ENCODE data around the gene ZFP57.
"Not testable (repeated sequence)": the region's sequence is repeated elsewhere in the genome, so short reads cannot be mapped to it uniquely, and the experiment has no call there.

Gene ZFP57

DNA sequence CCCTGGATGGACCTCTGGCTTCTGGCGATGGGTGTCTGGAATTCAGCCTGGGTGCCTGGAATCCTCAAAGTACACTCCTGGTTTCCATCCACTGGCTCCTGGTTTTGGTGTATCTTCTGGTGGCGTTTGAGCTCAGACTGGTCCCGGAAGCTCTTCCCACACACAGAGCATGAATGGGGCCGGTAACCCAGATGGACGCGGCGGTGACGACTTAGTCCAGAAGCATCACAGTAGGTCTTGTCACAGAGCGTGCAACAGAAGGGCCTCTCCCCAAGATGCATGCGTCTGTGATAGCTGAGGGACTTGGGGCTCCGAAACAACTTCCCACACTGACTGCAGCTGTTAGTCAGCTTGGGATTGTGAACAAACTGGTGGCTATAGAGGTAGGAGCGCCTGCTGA is 7.8 kb downstream of the ZFP57 start:
- no peak for DNase-seq

DNA sequence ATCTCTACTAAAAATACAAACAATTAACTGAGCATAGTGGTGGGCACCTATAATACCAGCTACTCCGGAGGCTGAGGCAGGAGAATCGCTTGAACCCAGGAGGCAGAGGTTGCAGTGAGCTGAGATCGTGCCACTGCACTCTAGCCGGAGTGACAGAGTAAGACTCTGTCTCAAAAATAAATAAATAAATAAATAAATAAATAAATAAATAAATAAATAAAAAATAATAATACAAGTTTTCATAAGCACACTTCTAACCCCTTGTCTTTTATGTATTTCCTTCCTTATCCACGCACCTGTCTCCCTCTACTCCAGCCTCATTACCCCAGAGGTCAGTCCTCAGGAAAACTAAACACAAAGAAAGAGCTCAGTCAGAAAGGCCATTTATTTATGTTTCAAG is 8.8 kb downstream of the ZFP57 start:
- not testable (repeated sequence) for H3K27me3 ChIP-seq (replicated peaks; ENCODE audit: control insufficient read depth, insufficient read depth, low read length, poor library complexity, severe bottlenecking); H3K27ac ChIP-seq (ENCODE audit: insufficient read depth, low read length, poor library complexity, severe bottlenecking); H3K4me3 ChIP-seq (ENCODE audit: insufficient read depth, low read depth, low read length, poor library complexity, severe bottlenecking); H3K36me3 ChIP-seq (ENCODE audit: control insufficient read depth, insufficient read depth, low read length); H3K4me1 ChIP-seq (ENCODE audit: control insufficient read depth, insufficient read depth, low read length, poor library complexity, severe bottlenecking); DNase-seq; H3K9me3 ChIP-seq (ENCODE audit: control insufficient read depth, low read length)

More for the DNA sequence above, 7.8 kb downstream of the ZFP57 start:
- no peak overlapping the region for H3K27ac ChIP-seq (ENCODE audit: insufficient read depth, low read length, poor library complexity, severe bottlenecking)
- H3K4me1 ChIP-seq (ENCODE audit: control insufficient read depth, insufficient read depth, low read length, poor library complexity, severe bottlenecking), result no peaks in the 10 kb centered on the region
- H3K9me3 ChIP-seq (ENCODE audit: control insufficient read depth, low read length), result no peaks in the 10 kb centered on the region
- no peaks in the 10 kb centered on the region for H3K36me3 ChIP-seq (ENCODE audit: control insufficient read depth, insufficient read depth, low read length)
- H3K27me3 ChIP-seq (replicated peaks; ENCODE audit: control insufficient read depth, insufficient read depth, low read length, poor library complexity, severe bottlenecking), result no peaks in the 10 kb centered on the region
- H3K4me3 ChIP-seq (ENCODE audit: insufficient read depth, low read depth, low read length, poor library complexity, severe bottlenecking), result no peak overlapping the region

DNA sequence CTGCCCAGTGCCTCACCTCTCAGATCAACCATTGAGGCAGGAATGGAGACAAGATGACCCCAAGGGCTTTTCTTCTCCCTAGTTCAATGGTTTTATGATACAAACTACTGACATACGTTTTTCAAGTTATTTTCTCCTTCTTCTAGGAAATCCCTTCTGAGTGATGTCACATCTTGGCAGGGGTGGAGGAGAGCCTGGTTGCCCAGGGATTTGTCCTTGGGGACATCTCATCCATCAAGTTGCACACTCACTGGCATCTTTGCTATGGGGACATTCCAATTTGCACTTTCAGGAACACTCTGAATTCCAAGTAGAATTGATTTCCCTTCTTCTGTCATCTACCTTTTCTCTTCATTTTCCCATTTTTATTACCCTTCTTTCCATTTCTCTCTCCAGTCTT is 9.9 kb downstream of the ZFP57 start:
- Histone ChIP-seq H3K9me3 (ENCODE audit: control insufficient read depth, low read length) (no peaks in the 10 kb centered on the region), H3K4me1 (ENCODE audit: control insufficient read depth, insufficient read depth, low read length, poor library complexity, severe bottlenecking) (no peaks in the 10 kb centered on the region), H3K36me3 (ENCODE audit: control insufficient read depth, insufficient read depth, low read length) (no peaks in the 10 kb centered on the region), H3K27ac (ENCODE audit: insufficient read depth, low read length, poor library complexity, severe bottlenecking) (no peak overlapping the region), H3K27me3 (replicated peaks; ENCODE audit: control insufficient read depth, insufficient read depth, low read length, poor library complexity, severe bottlenecking) (no peaks in the 10 kb centered on the region), H3K4me3 (ENCODE audit: insufficient read depth, low read depth, low read length, poor library complexity, severe bottlenecking) (no peak overlapping the region)
- no peak for DNase-seq

DNA sequence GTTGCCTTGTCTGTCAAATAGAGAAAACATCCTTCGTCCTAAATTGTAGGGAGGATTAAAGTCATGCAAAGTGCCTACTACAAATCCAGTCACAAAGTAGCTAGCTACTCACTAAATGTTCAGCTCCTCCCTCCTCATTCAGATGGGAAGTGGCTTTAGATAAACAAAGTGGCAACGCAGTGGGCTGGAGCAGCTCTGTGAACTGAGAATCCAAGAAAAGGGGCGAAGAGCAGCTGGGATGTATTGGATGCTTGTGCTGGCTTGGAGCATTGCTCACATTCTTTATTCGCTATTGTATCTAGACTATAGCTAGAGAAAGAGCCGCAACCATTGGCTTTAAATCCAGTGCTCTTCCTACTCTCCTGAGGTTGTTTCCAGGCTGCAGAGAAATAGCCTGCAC is 13.8 kb downstream of the ZFP57 start:
- no peaks in the 10 kb centered on the region for H3K27me3 ChIP-seq (replicated peaks; ENCODE audit: control insufficient read depth, insufficient read depth, low read length, poor library complexity, severe bottlenecking)
- H3K4me1 ChIP-seq (ENCODE audit: control insufficient read depth, insufficient read depth, low read length, poor library complexity, severe bottlenecking), result no peaks in the 10 kb centered on the region
- H3K27ac ChIP-seq (ENCODE audit: insufficient read depth, low read length, poor library complexity, severe bottlenecking), result no peak overlapping the region
- H3K4me3 ChIP-seq (ENCODE audit: insufficient read depth, low read depth, low read length, poor library complexity, severe bottlenecking), result no peak overlapping the region
- DNase-seq, result no peak
- no peaks in the 10 kb centered on the region for H3K36me3 ChIP-seq (ENCODE audit: control insufficient read depth, insufficient read depth, low read length)
- H3K9me3 ChIP-seq (ENCODE audit: control insufficient read depth, low read length), result no peaks in the 10 kb centered on the region

DNA sequence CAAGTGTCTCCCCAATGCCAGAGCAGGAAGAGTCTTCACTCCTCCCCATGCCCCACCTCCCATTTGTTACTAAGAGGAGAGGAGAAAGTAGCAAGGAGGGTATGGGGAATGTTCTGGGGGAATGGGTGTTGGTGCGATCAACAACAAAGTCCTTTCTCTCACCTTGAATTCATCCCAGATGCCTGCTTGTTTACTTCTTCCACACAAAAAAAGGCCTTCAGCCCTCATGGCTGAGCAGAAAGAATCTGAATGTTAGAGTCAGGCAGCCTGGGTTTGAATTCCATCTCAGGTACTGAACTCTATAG is 14.2 kb downstream of the ZFP57 start:
- H3K4me1 ChIP-seq (ENCODE audit: control insufficient read depth, insufficient read depth, low read length, poor library complexity, severe bottlenecking), result no peaks in the 10 kb centered on the region
- no peaks in the 10 kb centered on the region for H3K36me3 ChIP-seq (ENCODE audit: control insufficient read depth, insufficient read depth, low read length)
- no peak overlapping the region for H3K27ac ChIP-seq (ENCODE audit: insufficient read depth, low read length, poor library complexity, severe bottlenecking)
- no peak for DNase-seq
- no peaks in the 10 kb centered on the region for H3K9me3 ChIP-seq (ENCODE audit: control insufficient read depth, low read length)
- no peaks in the 10 kb centered on the region for H3K27me3 ChIP-seq (replicated peaks; ENCODE audit: control insufficient read depth, insufficient read depth, low read length, poor library complexity, severe bottlenecking)
- no peak overlapping the region for H3K4me3 ChIP-seq (ENCODE audit: insufficient read depth, low read depth, low read length, poor library complexity, severe bottlenecking)

DNA sequence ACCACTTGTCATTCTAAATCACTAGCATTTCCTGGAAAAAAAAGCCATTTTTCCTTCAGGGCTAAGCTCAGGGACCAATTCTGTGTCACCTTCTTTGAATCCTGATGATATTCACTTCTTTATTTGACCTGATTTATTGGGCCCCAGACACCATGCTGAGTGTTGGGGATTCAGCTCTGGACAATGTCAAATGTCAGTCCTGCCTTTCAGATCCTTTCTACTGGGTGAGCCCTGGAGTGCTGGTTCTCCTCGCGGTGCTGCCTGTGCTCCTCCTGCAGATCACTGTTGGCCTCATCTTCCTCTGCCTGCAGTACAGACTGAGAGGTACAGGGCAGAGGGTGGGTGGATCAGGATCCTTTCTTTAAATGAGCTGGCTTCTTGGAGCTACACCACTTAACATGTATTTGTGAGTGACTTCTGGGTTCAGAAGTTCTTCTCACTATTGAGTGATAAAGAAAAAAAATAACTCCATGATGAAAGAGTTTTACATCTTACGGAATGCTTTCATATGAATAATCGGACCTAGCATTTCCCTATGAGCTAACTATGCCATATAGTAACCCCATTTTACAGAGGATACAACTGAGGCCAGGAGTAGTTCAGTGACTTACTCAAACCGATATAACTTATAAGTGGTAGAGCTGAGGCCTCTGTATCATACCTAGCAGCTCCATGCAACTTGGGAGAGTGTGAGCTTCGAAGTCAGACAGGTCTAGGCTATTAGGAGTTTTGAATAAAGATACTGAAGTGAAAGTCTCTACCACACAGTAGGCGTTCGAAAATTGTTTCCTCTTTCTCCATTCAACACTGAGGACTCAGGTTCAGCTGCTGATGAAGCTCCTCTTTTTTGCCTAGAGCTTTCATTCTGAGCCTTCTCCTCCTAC is 14.8 kb downstream of the ZFP57 start:
- Histone ChIP-seq H3K27me3 (replicated peaks; ENCODE audit: control insufficient read depth, insufficient read depth, low read length, poor library complexity, severe bottlenecking) (no peaks in the 10 kb centered on the region), H3K36me3 (ENCODE audit: control insufficient read depth, insufficient read depth, low read length) (no peaks in the 10 kb centered on the region), H3K9me3 (ENCODE audit: control insufficient read depth, low read length) (no peaks in the 10 kb centered on the region), H3K4me1 (ENCODE audit: control insufficient read depth, insufficient read depth, low read length, poor library complexity, severe bottlenecking) (no peaks in the 10 kb centered on the region), H3K4me3 (ENCODE audit: insufficient read depth, low read depth, low read length, poor library complexity, severe bottlenecking) (no peak overlapping the region), H3K27ac (ENCODE audit: insufficient read depth, low read length, poor library complexity, severe bottlenecking) (no peak overlapping the region)
- no peak for DNase-seq

DNA sequence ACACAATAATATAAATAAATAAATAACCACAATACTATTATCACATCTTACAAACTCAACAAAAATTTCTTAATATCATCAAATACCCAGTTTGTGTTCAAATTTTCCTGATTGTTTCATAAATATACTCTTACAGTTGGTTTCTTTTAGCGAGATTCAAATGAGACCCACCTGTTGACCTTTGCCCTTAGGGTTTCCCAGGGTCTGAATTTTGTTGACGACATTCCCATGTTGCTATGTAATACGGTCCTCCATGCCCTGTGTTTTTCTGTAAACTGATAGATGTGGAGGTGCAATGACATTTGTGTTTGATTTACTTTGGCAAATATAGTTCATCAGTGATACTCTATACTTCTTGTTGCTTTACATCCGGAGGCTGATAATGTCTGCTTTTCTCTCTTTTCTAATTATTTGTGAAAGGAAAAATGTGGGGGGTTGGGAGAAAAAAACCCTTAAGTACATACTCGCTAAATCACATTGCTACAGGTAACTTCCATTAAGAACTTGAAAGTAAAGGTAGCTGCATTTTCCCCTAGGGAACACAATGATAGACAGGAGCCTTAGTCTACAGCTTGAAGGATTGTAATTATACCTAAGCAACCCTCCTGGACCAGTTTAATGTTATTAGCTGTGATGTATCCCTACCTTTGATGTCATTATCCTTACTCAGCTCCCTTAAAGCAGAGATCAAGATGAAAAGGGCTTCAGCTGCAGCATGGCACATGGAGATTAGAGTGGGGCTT is 17.5 kb downstream of the ZFP57 start:
- Histone ChIP-seq H3K36me3 (ENCODE audit: control insufficient read depth, insufficient read depth, low read length) (no peaks in the 10 kb centered on the region), H3K27me3 (replicated peaks; ENCODE audit: control insufficient read depth, insufficient read depth, low read length, poor library complexity, severe bottlenecking) (no peaks in the 10 kb centered on the region), H3K4me3 (ENCODE audit: insufficient read depth, low read depth, low read length, poor library complexity, severe bottlenecking) (no peak overlapping the region), H3K4me1 (ENCODE audit: control insufficient read depth, insufficient read depth, low read length, poor library complexity, severe bottlenecking) (no peaks in the 10 kb centered on the region), H3K27ac (ENCODE audit: insufficient read depth, low read length, poor library complexity, severe bottlenecking) (no peak overlapping the region), H3K9me3 (ENCODE audit: control insufficient read depth, low read length) (no peaks in the 10 kb centered on the region)
- DNase-seq, result no peak

DNA sequence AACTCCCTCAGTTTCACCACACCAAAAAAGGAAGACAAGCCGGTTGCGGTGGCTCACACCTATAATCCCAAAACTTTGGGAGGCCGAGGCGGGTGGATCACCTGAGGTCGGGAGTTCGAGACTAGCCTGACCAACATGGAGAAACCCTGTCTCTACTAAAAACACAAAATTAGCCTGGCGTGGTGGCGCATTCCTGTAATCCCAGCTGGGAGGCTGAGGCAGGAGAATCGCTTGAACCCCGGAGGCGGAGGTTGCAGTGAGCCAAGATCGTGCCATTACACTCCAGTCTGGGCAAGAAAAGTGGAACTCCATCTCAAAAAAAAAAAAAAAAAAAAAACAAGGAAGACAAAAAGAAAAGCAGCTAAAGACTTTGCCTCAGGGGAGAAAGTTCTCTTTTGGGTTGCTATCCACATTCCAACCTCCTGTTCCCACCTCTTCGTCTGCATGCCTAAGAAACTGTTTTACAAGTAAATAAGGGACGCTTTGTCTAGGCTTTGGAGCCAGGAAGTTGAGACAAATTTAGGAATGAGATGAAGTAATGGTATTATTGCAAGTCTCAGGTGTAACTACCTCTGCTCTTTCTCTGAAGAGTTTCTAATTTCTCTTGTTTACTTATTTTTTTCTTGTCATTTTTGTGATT is 19.3 kb downstream of the ZFP57 start:
- not testable (repeated sequence) for H3K27me3 ChIP-seq (replicated peaks; ENCODE audit: control insufficient read depth, insufficient read depth, low read length, poor library complexity, severe bottlenecking); DNase-seq; H3K9me3 ChIP-seq (ENCODE audit: control insufficient read depth, low read length); H3K27ac ChIP-seq (ENCODE audit: insufficient read depth, low read length, poor library complexity, severe bottlenecking); H3K4me1 ChIP-seq (ENCODE audit: control insufficient read depth, insufficient read depth, low read length, poor library complexity, severe bottlenecking); H3K36me3 ChIP-seq (ENCODE audit: control insufficient read depth, insufficient read depth, low read length); H3K4me3 ChIP-seq (ENCODE audit: insufficient read depth, low read depth, low read length, poor library complexity, severe bottlenecking)

DNA sequence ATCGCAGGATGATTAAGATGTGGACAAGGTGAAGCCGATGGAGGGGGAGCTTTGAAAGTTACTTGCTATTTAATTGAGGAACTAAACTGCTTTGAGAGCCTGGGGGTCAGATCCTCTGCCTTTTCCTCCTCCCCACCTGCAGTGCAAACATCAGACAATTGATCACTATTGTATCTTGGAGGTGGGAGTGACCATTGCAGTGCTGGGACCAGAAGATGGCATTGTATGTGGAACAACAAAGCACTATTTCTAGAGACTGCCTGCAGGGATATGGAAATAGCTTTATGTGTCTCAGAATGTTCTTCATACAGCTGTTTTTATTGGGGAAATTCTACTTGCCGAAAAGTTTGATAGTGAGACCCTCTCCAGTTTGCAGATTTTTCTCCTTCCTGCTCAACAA is 19.9 kb downstream of the ZFP57 start:
- H3K4me1 ChIP-seq (ENCODE audit: control insufficient read depth, insufficient read depth, low read length, poor library complexity, severe bottlenecking), result no peaks in the 10 kb centered on the region
- no peaks in the 10 kb centered on the region for H3K27me3 ChIP-seq (replicated peaks; ENCODE audit: control insufficient read depth, insufficient read depth, low read length, poor library complexity, severe bottlenecking)
- no peak overlapping the region for H3K27ac ChIP-seq (ENCODE audit: insufficient read depth, low read length, poor library complexity, severe bottlenecking)
- DNase-seq, result no peak
- no peaks in the 10 kb centered on the region for H3K36me3 ChIP-seq (ENCODE audit: control insufficient read depth, insufficient read depth, low read length)
- no peak overlapping the region for H3K4me3 ChIP-seq (ENCODE audit: insufficient read depth, low read depth, low read length, poor library complexity, severe bottlenecking)
- no peaks in the 10 kb centered on the region for H3K9me3 ChIP-seq (ENCODE audit: control insufficient read depth, low read length)

DNA sequence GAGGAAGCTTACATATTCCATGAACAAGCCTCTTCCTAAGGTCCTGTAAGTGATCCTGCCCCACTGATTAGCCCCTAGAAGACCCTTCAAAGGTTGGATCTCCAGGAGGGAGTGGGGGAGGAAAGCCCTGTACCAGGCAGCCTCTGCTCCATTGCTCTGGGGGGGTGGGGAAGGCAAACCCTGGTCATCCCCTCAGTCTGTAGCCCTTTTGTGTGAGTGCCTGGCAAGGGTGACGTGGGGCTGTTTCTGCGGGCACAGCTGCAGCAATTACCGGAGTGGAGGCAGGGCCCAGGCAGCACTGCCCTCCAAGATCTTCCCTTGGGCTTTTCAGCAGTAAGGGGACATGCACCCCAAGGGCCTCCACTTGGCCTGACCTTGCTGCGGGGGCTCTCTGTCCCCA is 24.2 kb downstream of the ZFP57 start, which contains the start of gene MOG:
Gene MOG, plus strand, starts transcription at position 295 of the 400 bp plus-strand sequence. CDS start 118 bp downstream, outside the sequence.
- H3K27me3 ChIP-seq (replicated peaks; ENCODE audit: control insufficient read depth, insufficient read depth, low read length, poor library complexity, severe bottlenecking), result peaks cover 4% of the 10 kb centered on the region
- H3K36me3 ChIP-seq (ENCODE audit: control insufficient read depth, insufficient read depth, low read length), result no peaks in the 10 kb centered on the region

More for the DNA sequence above, 24.2 kb downstream of the ZFP57 start, which contains the start of gene MOG:
- no peak within 1 kb of the TSS for H3K4me3 ChIP-seq (ENCODE audit: insufficient read depth, low read depth, low read length, poor library complexity, severe bottlenecking)
- DNase-seq, result no peak
- no peak within 1 kb of the TSS for H3K27ac ChIP-seq (ENCODE audit: insufficient read depth, low read length, poor library complexity, severe bottlenecking)
- no peaks in the 10 kb centered on the region for H3K9me3 ChIP-seq (ENCODE audit: control insufficient read depth, low read length)
- H3K4me1 ChIP-seq (ENCODE audit: control insufficient read depth, insufficient read depth, low read length, poor library complexity, severe bottlenecking), result no peaks in the 10 kb centered on the region

Measured in effector memory CD4-positive, alpha-beta T cell (primary cell).